DOHH2 (cell line): ENCODE data around the gene MT1F.

Experiments
- H3F3A ChIP-seq: fragments of 200-600 bp; sonication (generic), shearing (Covaris generic); 2 replicates; pipeline ENCODE4 v1.6.0; 2016; ENCODE audit warnings: antibody characterized with exemption, mild to moderate bottlenecking; ENCODE audit not compliant: control insufficient read depth, insufficient read depth
- H3K27ac ChIP-seq: fragments of 200-600 bp; sonication (generic); 2 replicates; pipeline ENCODE4 v1.5.1; 2014; ENCODE audit warnings: low read depth, mild to moderate bottlenecking, low read length, moderate library complexity
- H3K27me3 ChIP-seq: fragments of 200-600 bp; sonication (generic); 2 replicates; pipeline ENCODE4 v1.6.1; 2014; ENCODE audit warnings: mild to moderate bottlenecking, low read length, mixed read lengths; ENCODE audit not compliant: control insufficient read depth
- H3K36me3 ChIP-seq: fragments of 200-600 bp; sonication (generic); 2 replicates; pipeline ENCODE4 v1.6.1; 2014; ENCODE audit warnings: mild to moderate bottlenecking, low read length, moderate library complexity, mixed read lengths; ENCODE audit not compliant: control insufficient read depth
- H3K4me1 ChIP-seq: fragments of 200-600 bp; sonication (generic); 2 replicates; pipeline ENCODE4 v1.6.1; 2014; ENCODE audit warnings: mild to moderate bottlenecking, low read length, mixed read lengths; ENCODE audit not compliant: control insufficient read depth
- H3K4me2 ChIP-seq: fragments of 200-600 bp; sonication (generic); 2 replicates; pipeline ENCODE4 v1.6.0; 2014; ENCODE audit warnings: mild to moderate bottlenecking, low read length, moderate library complexity
- H3K4me3 ChIP-seq: fragments of 200-600 bp; sonication (generic); 2 replicates; pipeline ENCODE4 v1.5.1; 2014; ENCODE audit warnings: mild to moderate bottlenecking, low read length, mixed read lengths
- H3K79me2 ChIP-seq: fragments of 200-600 bp; sonication (generic); 2 replicates; pipeline ENCODE4 v1.6.1; 2014; ENCODE audit warnings: mild to moderate bottlenecking, low read length, mixed read lengths; ENCODE audit not compliant: control insufficient read depth
- H3K9me2 ChIP-seq: fragments of 200-600 bp; sonication (generic); replicated peaks from 2 replicates; pipeline ENCODE4 v1.6.1; 2014; ENCODE audit warnings: mild to moderate bottlenecking, low read length, mixed read lengths; ENCODE audit not compliant: control insufficient read depth
- H3K9me3 ChIP-seq: fragments of 200-600 bp; sonication (generic); 2 replicates; pipeline ENCODE4 v1.6.1; 2014; ENCODE audit warnings: antibody characterized with exemption, low read length, mixed read lengths; ENCODE audit not compliant: control insufficient read depth, insufficient read depth
- H4K20me1 ChIP-seq: fragments of 200-600 bp; sonication (generic); 2 replicates; pipeline ENCODE4 v1.6.0; 2014; ENCODE audit warnings: low read depth, mild to moderate bottlenecking, antibody characterized with exemption, low read length, moderate library complexity; ENCODE audit not compliant: control insufficient read depth, insufficient read depth
- EZH2phosphoT487 ChIP-seq: fragments of 200-600 bp; sonication (generic); IDR thresholded peaks from 2 replicates; pipeline ENCODE4 v1.6.1; 2017; ENCODE audit warnings: borderline replicate concordance, mild to moderate bottlenecking, antibody characterized with exemption, low read length, moderate library complexity, mixed read lengths
- TF ChIP-seq, protein P1 (sequence below): fragments of 200-600 bp; sonication (generic); IDR thresholded peaks from one replicate; pipeline ENCODE4 v1.5.1; 2014; ENCODE audit warnings: antibody characterized with exemption, mild to moderate bottlenecking, low read depth, low read length; ENCODE audit not compliant: poor library complexity, severe bottlenecking

MT1F gene

GRCh38 chr16:56700195-56700594, 42.4 kb downstream of the MT1F start:
- H4K20me1 ChIP-seq, result no peaks in the 10 kb centered on the region
- TF ChIP-seq, protein P1, sequence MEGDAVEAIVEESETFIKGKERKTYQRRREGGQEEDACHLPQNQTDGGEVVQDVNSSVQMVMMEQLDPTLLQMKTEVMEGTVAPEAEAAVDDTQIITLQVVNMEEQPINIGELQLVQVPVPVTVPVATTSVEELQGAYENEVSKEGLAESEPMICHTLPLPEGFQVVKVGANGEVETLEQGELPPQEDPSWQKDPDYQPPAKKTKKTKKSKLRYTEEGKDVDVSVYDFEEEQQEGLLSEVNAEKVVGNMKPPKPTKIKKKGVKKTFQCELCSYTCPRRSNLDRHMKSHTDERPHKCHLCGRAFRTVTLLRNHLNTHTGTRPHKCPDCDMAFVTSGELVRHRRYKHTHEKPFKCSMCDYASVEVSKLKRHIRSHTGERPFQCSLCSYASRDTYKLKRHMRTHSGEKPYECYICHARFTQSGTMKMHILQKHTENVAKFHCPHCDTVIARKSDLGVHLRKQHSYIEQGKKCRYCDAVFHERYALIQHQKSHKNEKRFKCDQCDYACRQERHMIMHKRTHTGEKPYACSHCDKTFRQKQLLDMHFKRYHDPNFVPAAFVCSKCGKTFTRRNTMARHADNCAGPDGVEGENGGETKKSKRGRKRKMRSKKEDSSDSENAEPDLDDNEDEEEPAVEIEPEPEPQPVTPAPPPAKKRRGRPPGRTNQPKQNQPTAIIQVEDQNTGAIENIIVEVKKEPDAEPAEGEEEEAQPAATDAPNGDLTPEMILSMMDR, result no peak
- no peak for TF ChIP-seq EZH2phosphoT487
- no peaks in the 10 kb centered on the region for H3K9me2 ChIP-seq
- no peaks in the 10 kb centered on the region for H3K36me3 ChIP-seq
- no peaks in the 10 kb centered on the region for H3K27me3 ChIP-seq
- no peak overlapping the region for H3K4me2 ChIP-seq
- H3K79me2 ChIP-seq, result no peaks in the 10 kb centered on the region
- no peak overlapping the region for H3K4me3 ChIP-seq
- H3K4me1 ChIP-seq, result 0 out of 2 replicates have a peak, but pooled peaks cover 3% of the 10 kb centered on the region
- no peaks in the 10 kb centered on the region for H3F3A ChIP-seq
- no peak overlapping the region for H3K27ac ChIP-seq
- H3K9me3 ChIP-seq, result no peaks in the 10 kb centered on the region

DNA sequence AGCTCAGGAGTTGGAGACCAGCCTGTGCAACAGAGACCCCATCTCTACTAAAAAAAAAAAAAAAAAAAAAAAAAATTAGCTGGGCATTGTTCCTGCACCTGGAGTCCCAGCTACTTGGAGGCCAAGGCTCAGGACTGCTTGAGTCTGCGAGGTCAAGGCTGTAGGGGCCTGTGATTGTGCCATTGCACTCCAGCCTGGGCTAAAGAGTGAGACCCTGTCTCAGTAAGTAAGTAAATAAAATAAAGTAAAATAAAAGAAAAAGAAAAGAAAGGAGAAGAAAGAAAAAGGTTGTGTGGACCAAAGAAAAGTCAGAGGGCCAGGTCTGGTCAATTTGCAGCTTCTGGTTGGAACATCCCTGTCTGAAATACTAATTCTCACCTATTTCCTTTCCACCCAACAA, 42.9 kb downstream of the MT1F start:
- Histone ChIP-seq H3K79me2 (no peaks in the 10 kb centered on the region), H3K27ac (no peak overlapping the region), H3K4me2 (no peak overlapping the region), H4K20me1 (no peaks in the 10 kb centered on the region), H3F3A (no peaks in the 10 kb centered on the region), H3K36me3 (no peaks in the 10 kb centered on the region), H3K27me3 (no peaks in the 10 kb centered on the region), H3K9me3 (no peaks in the 10 kb centered on the region), H3K9me2 (no peaks in the 10 kb centered on the region), H3K4me1 (0 out of 2 replicates have a peak, but pooled peaks cover 3% of the 10 kb centered on the region), H3K4me3 (no peak overlapping the region)
- TF ChIP-seq EZH2phosphoT487, result no peak
- TF ChIP-seq, protein P1, result no peak

GRCh38 chr16:56701534-56701933, 43.8 kb downstream of the MT1F start:
- H3F3A ChIP-seq, result no peaks in the 10 kb centered on the region
- TF ChIP-seq EZH2phosphoT487, result no peak
- TF ChIP-seq, protein P1, result no peak
- 0 out of 2 replicates have a peak, but pooled peaks cover 3% of the 10 kb centered on the region for H3K4me1 ChIP-seq
- H4K20me1 ChIP-seq, result no peaks in the 10 kb centered on the region
- no peaks in the 10 kb centered on the region for H3K79me2 ChIP-seq
- no peak overlapping the region for H3K27ac ChIP-seq
- H3K4me3 ChIP-seq, result no peak overlapping the region
- no peaks in the 10 kb centered on the region for H3K36me3 ChIP-seq
- no peaks in the 10 kb centered on the region for H3K27me3 ChIP-seq
- H3K4me2 ChIP-seq, result no peak overlapping the region
- H3K9me2 ChIP-seq, result no peaks in the 10 kb centered on the region
- no peaks in the 10 kb centered on the region for H3K9me3 ChIP-seq
